ENCODE results near the gene DDAH1. TPM values are rescaled to one million over a fixed set of nuclear protein-coding genes. Genes with fewer than 3 reads are reported as not detected.

DDAH1 gene
- total and polyA plus RNA-seq, 5 donors from 2014 or later, result 0.15 TPM; not detected in 4

DNA sequence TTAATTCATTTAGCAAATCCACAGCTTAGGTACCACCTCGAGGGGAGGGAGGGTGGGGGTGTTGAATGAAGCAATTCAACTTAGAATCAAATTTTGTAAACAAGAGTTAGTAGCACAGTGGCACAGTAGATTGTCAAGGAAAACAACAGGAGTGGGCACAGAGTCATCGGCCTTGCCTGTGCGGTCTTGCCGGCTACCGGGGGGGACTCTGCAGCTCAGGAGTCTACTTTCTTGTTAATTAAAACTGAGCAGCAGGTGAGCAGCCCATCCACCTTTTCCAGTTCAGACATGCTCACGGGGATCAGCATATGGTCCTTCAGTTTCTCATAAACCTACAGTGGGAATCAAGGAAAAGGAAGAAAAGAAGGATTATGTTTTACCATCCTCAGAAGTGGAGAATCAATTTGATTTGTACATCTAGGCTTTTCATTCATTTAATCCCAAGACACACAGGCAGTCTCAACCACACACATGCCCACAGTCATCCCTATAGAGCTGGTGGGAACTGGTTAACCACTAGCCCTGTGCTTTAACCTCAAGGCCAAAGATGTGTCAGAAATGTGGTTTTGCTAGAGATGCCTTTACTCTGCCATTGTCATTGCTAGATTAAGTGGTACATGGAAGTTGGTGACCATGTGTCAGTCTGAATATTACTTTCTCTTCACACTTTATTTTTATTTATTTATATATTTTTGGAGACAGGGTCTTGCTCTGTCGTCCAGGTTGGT lies 143.6 kb downstream of the DDAH1 start:
- Mint-ChIP-seq H3K9me3 (peaks cover 0 to 2% (median 0%) of the 10 kb centered on the region in 7 donors), H3K4me1 (no peaks in the 10 kb centered on the region), H3K27ac (no peak overlapping the region), H3K27me3 (peaks cover 38% of the 10 kb centered on the region), H3K36me3 (no peaks in the 10 kb centered on the region), H3K4me3 (no peak overlapping the region)
- ATAC-seq (ENCODE audit: low read depth in 2 of 2) (no peak), DNase-seq (no peak)
- Histone ChIP-seq H3K9me3 (ENCODE audit: control insufficient read depth in 2 of 2, low read length in 2 of 2) (no peaks in the 10 kb centered on the region), H3K27me3 (ENCODE audit: control insufficient read depth, insufficient read depth, low read length) (no peaks in the 10 kb centered on the region), H3K36me3 (ENCODE audit: control insufficient read depth, insufficient read depth, low read length) (no peaks in the 10 kb centered on the region), H3K4me3 (ENCODE audit: low read depth, low read length) (no peak overlapping the region), H3K4me1 (ENCODE audit: control insufficient read depth, insufficient read depth, low read length, poor library complexity, severe bottlenecking) (no peaks in the 10 kb centered on the region), H3K27ac (ENCODE audit: insufficient read depth, low read length, poor library complexity, severe bottlenecking) (no peak overlapping the region)

DNA sequence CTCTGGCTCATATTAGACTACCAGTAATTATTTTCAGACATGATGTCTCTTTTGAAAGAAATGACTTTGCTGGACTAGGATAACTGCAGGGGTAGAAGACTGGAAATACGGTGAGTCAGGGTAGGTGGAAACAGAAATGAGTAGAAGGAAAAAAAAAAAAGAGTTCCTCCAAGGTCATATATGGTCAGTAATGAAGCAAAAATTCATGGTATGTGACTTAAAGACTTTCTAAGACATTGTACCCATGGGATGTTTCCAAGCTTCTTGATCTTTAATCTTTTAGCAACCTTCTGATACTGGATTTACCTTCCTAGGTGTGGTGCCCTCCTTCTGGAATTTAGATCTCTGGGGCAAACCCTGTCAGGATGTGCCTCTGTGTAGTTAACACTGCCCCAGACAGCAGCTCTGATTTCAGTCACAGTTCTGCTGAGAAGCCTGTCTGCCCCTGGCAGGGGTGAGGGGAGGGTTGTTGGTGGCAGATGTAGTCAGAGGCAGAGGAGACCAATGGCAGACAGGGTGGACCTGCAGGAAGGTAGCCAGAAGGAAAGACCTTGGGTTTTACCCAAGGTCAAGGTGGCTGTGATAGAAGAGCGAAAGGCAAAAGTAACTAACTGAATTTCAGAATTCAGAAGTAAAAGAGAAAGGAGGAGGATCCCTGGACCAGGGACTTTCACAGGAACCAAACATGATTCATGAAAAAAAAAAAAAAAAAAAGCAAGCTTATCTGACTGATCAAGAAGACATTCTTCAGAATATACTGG lies 144.4 kb downstream of the DDAH1 start:
- H3K9me3 Mint-ChIP-seq, result peaks cover 0 to 2% (median 0%) of the 10 kb centered on the region in 7 donors
- no peak overlapping the region for H3K27ac Mint-ChIP-seq
- no peak overlapping the region for H3K4me3 Mint-ChIP-seq
- Histone ChIP-seq H3K36me3 (ENCODE audit: control insufficient read depth, insufficient read depth, low read length) (no peaks in the 10 kb centered on the region), H3K9me3 (ENCODE audit: control insufficient read depth in 2 of 2, low read length in 2 of 2) (no peaks in the 10 kb centered on the region), H3K27ac (ENCODE audit: insufficient read depth, low read length, poor library complexity, severe bottlenecking) (no peak overlapping the region), H3K4me1 (ENCODE audit: control insufficient read depth, insufficient read depth, low read length, poor library complexity, severe bottlenecking) (no peaks in the 10 kb centered on the region), H3K4me3 (ENCODE audit: low read depth, low read length) (no peak overlapping the region), H3K27me3 (ENCODE audit: control insufficient read depth, insufficient read depth, low read length) (no peaks in the 10 kb centered on the region)
- no peaks in the 10 kb centered on the region for H3K36me3 Mint-ChIP-seq
- H3K4me1 Mint-ChIP-seq, result no peaks in the 10 kb centered on the region
- DNase-seq (no peak), ATAC-seq (ENCODE audit: low read depth in 2 of 2) (no peak)
- peaks cover 34% of the 10 kb centered on the region for H3K27me3 Mint-ChIP-seq

DNA sequence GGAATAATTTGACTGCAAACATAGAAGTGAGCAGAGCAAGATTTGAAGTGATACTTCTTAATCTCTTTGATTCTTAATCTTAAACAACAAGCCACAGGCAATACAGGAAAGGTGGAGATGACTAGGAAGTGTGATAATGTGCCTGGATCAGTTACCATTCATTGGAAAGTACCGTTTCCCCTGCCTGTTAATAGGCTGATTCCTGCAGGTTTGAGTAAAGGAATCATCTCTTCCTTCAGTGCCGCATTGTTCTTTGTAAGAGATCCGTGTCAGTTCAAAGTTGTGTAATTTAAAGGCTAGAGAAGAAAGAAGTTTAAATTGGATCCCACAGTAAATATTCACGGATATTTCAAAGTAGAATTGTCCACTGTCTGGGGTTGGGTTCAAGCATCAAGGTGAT lies 145.0 kb downstream of the DDAH1 start:
- no peak for ATAC-seq (ENCODE audit: low read depth in 2 of 2)
- H3K9me3 Mint-ChIP-seq, result peaks cover 0 to 2% (median 0%) of the 10 kb centered on the region in 7 donors
- no peaks in the 10 kb centered on the region for H3K4me1 ChIP-seq (ENCODE audit: control insufficient read depth, insufficient read depth, low read length, poor library complexity, severe bottlenecking)
- H3K36me3 ChIP-seq (ENCODE audit: control insufficient read depth, insufficient read depth, low read length), result no peaks in the 10 kb centered on the region
- DNase-seq, result no peak
- H3K36me3 Mint-ChIP-seq, result no peaks in the 10 kb centered on the region
- peaks cover 28% of the 10 kb centered on the region for H3K27me3 Mint-ChIP-seq
- no peak overlapping the region for H3K4me3 ChIP-seq (ENCODE audit: low read depth, low read length)
- no peak overlapping the region for H3K27ac ChIP-seq (ENCODE audit: insufficient read depth, low read length, poor library complexity, severe bottlenecking)
- H3K4me3 Mint-ChIP-seq, result no peak overlapping the region
- no peaks in the 10 kb centered on the region for H3K9me3 ChIP-seq (ENCODE audit: control insufficient read depth in 2 of 2, low read length in 2 of 2)
- no peaks in the 10 kb centered on the region for H3K4me1 Mint-ChIP-seq
- no peaks in the 10 kb centered on the region for H3K27me3 ChIP-seq (ENCODE audit: control insufficient read depth, insufficient read depth, low read length)
- H3K27ac Mint-ChIP-seq, result no peak overlapping the region

DNA sequence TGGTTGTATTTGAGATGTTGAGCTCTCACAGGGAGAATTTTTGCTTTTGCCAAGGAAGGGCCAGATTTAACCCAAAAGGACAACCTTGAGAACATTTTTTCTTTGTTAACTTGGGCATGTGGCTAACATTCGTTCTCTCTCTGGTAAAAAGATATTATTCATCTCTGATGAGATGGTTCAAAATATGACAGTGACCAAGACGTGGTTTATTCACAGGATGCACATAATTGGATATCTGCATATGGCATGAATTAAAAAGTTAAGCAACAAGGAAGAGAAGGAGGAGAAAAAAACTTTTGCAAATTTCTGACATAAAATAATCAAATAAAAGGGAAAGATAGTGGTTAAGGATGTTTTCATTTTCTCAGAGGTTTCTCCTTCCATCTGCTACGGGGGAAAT lies 145.5 kb downstream of the DDAH1 start:
- Mint-ChIP-seq H3K36me3 (no peaks in the 10 kb centered on the region), H3K27me3 (peaks cover 30% of the 10 kb centered on the region), H3K4me1 (no peaks in the 10 kb centered on the region), H3K9me3 (peaks cover 0 to 4% (median 0%) of the 10 kb centered on the region in 7 donors), H3K27ac (no peak overlapping the region), H3K4me3 (no peak overlapping the region)
- no peak overlapping the region for H3K27ac ChIP-seq (ENCODE audit: insufficient read depth, low read length, poor library complexity, severe bottlenecking)
- H3K27me3 ChIP-seq (ENCODE audit: control insufficient read depth, insufficient read depth, low read length), result no peaks in the 10 kb centered on the region
- ATAC-seq (ENCODE audit: low read depth in 2 of 2) (no peak), DNase-seq (no peak)
- H3K36me3 ChIP-seq (ENCODE audit: control insufficient read depth, insufficient read depth, low read length), result no peaks in the 10 kb centered on the region
- no peaks in the 10 kb centered on the region for H3K4me1 ChIP-seq (ENCODE audit: control insufficient read depth, insufficient read depth, low read length, poor library complexity, severe bottlenecking)
- H3K4me3 ChIP-seq (ENCODE audit: low read depth, low read length), result no peak overlapping the region
- H3K9me3 ChIP-seq (ENCODE audit: control insufficient read depth in 2 of 2, low read length in 2 of 2), result no peaks in the 10 kb centered on the region

DNA sequence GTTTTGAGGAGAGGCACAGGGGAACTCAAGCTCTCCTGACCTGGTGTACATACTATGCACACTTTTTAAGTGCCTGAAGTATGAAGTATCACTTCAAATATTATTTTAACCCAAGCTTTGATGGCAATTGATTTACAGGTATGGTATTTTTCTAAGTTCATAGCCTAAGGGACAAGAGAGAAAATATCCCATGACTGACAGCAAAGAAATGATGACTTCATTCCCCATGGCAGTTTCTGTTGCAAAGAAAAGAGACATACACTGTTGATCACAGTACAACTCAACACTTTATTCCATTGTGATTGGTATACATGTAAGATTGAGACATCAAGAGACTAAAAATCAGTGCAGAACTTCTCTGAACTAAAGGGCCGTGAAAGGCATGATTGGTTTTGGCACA lies 146.7 kb downstream of the DDAH1 start:
- Mint-ChIP-seq H3K27me3 (peaks cover 28% of the 10 kb centered on the region), H3K27ac (no peak overlapping the region)
- ATAC-seq (ENCODE audit: low read depth in 2 of 2), result no peak

DNA sequence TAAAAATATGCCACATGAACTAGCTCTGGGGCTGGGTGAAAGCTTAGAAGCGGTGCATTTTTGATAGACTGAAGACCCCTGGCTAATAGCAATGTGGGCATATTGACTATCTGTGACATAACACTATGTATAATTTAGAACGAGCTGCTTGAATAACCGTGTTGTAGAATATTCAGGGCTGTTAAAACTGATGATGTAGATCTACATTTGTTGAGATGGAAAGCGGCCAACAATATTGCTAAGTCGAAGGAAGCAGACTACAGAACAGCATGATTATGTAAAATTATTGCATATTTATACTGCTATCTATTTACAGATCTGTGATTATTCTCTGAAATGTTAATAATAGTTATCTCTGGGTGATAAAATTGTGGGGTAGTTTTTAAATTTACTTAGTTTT lies 147.4 kb downstream of the DDAH1 start:
- H3K9me3 ChIP-seq (ENCODE audit: control insufficient read depth in 2 of 2, low read length in 2 of 2), result no peaks in the 10 kb centered on the region
- no peak overlapping the region for H3K4me3 Mint-ChIP-seq
- H3K9me3 Mint-ChIP-seq, result peaks cover 0 to 7% (median 0%) of the 10 kb centered on the region in 7 donors
- no peaks in the 10 kb centered on the region for H3K36me3 Mint-ChIP-seq
- H3K27me3 Mint-ChIP-seq, result peaks cover 24% of the 10 kb centered on the region
- H3K36me3 ChIP-seq (ENCODE audit: control insufficient read depth, insufficient read depth, low read length), result no peaks in the 10 kb centered on the region
- ATAC-seq (ENCODE audit: low read depth in 2 of 2), result no peak
- H3K27ac ChIP-seq (ENCODE audit: insufficient read depth, low read length, poor library complexity, severe bottlenecking), result no peak overlapping the region
- no peak for DNase-seq
- H3K27me3 ChIP-seq (ENCODE audit: control insufficient read depth, insufficient read depth, low read length), result no peaks in the 10 kb centered on the region
- no peak overlapping the region for H3K4me3 ChIP-seq (ENCODE audit: low read depth, low read length)
- no peak overlapping the region for H3K27ac Mint-ChIP-seq
- H3K4me1 Mint-ChIP-seq, result no peaks in the 10 kb centered on the region
- no peaks in the 10 kb centered on the region for H3K4me1 ChIP-seq (ENCODE audit: control insufficient read depth, insufficient read depth, low read length, poor library complexity, severe bottlenecking)

More for the DNA sequence above, 146.7 kb downstream of the DDAH1 start:
- Histone ChIP-seq H3K4me3 (ENCODE audit: low read depth, low read length) (no peak overlapping the region), H3K27me3 (ENCODE audit: control insufficient read depth, insufficient read depth, low read length) (no peaks in the 10 kb centered on the region), H3K36me3 (ENCODE audit: control insufficient read depth, insufficient read depth, low read length) (no peaks in the 10 kb centered on the region), H3K9me3 (ENCODE audit: control insufficient read depth in 2 of 2, low read length in 2 of 2) (no peaks in the 10 kb centered on the region), H3K4me1 (ENCODE audit: control insufficient read depth, insufficient read depth, low read length, poor library complexity, severe bottlenecking) (no peaks in the 10 kb centered on the region), H3K27ac (ENCODE audit: insufficient read depth, low read length, poor library complexity, severe bottlenecking) (no peak overlapping the region)
- no peaks in the 10 kb centered on the region for H3K4me1 Mint-ChIP-seq
- peaks cover 0 to 7% (median 0%) of the 10 kb centered on the region in 7 donors for H3K9me3 Mint-ChIP-seq
- no peaks in the 10 kb centered on the region for H3K36me3 Mint-ChIP-seq
- no peak for DNase-seq
- no peak overlapping the region for H3K4me3 Mint-ChIP-seq

DNA sequence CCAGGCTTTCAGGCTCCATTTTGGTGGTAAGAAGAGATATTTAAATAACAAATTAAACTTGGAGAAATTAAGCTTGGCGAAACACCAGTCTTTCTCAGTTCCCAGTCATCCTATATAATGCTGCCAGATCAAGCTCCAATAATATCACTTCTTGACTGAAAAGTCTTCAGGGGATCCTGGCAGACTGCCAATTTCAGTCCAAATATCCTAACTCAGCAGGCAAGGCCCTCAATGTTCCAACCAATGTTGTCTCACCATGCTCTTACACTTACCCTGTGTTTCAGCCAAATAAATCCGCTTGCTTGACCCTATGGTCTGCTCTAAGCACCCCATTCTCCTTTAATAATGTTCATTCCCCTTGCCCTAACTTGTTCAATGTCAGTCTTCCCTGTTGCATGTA lies 148.6 kb downstream of the DDAH1 start:
- ATAC-seq (ENCODE audit: low read depth in 2 of 2) (no peak), DNase-seq (no peak)
- no peaks in the 10 kb centered on the region for H3K36me3 ChIP-seq (ENCODE audit: control insufficient read depth, insufficient read depth, low read length)
- no peak overlapping the region for H3K27ac ChIP-seq (ENCODE audit: insufficient read depth, low read length, poor library complexity, severe bottlenecking)
- peaks cover 2% of the 10 kb centered on the region for H3K27me3 ChIP-seq (ENCODE audit: control insufficient read depth, insufficient read depth, low read length)
- no peaks in the 10 kb centered on the region for H3K4me1 ChIP-seq (ENCODE audit: control insufficient read depth, insufficient read depth, low read length, poor library complexity, severe bottlenecking)
- H3K4me3 ChIP-seq (ENCODE audit: low read depth, low read length), result no peak overlapping the region
- Mint-ChIP-seq H3K36me3 (no peaks in the 10 kb centered on the region), H3K27ac (no peak overlapping the region), H3K4me1 (no peaks in the 10 kb centered on the region), H3K4me3 (no peak overlapping the region), H3K27me3 (peaks cover 24% of the 10 kb centered on the region), H3K9me3 (peaks cover 0 to 7% (median 0%) of the 10 kb centered on the region in 7 donors)
- no peaks in the 10 kb centered on the region for H3K9me3 ChIP-seq (ENCODE audit: control insufficient read depth in 2 of 2, low read length in 2 of 2)

All from CD4-positive, CD25-positive, alpha-beta regulatory T cell (primary cell).